ENCODE measurements around the gene HNF1A.

Gene HNF1A

DNA sequence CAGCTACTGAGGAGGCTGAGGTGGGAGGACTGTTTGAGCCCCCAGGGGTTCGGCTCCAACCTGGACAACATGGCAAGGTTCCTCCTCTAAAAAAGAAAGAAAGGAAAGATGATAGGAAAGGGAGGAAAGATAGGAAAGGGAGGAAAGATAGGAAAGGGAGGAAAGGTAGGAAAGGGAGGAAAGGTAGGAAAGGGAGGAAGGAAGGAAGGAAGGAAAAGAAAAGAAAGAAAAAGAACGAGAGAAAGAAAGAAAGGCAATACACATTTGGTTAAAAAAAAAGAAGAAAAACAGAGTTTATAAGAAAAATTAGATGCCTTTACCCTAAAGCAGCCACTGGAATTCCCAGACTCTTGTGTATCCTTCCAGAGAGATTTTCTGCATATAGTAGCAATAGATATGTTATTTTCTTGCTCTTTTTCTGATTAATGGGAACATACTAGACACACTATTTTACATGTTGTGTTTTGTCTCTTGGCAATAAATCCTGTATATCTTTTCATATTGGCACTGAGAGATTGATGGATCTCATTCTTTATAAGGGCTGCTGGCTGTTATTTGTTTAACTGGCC is 12.2 kb downstream of the HNF1A start:
- no peak for DNase-seq

- no peak for DNase-seq
These were observed 13.6 kb downstream of the HNF1A start for GRCh38 chr12:120991965-120992364.

DNA sequence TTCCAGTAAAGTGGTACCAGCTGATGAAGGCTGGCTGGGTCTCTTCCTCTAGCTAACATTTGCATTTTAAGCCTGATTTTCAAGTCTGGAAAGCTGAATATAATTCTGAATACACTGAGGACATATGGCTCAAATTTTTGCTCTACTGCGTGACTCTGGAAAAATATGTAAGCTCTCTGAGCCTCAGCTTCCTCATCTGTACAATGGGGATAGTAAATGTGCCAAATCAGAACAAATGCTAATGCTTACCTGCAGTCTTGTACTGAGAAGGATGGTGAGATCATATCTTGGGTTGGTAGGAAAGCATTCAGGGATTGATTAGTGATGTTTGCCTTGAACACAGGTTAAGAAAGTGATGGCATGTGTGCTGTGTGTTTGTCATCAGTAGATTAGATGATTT is 14.6 kb downstream of the HNF1A start:
- DNase-seq = no peak

DNA sequence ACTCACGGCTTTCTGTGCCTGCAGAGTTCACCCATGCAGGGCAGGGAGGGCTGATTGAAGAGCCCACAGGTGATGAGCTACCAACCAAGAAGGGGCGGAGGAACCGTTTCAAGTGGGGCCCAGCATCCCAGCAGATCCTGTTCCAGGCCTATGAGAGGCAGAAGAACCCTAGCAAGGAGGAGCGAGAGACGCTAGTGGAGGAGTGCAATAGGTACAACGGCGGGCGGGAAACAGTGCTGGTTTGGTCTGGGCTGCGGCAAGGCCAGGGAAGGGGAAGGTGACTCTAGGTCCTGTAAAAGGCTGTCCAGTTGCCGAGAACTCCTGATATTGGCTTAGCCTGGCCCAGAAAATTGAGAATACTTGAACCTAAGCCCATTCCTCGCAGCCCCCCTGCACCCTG is 15.2 kb downstream of the HNF1A start:
- DNase-seq = no peak

- no peak for DNase-seq
These were observed 15.7 kb downstream of the HNF1A start for GRCh38 chr12:120994059-120994458.

DNA sequence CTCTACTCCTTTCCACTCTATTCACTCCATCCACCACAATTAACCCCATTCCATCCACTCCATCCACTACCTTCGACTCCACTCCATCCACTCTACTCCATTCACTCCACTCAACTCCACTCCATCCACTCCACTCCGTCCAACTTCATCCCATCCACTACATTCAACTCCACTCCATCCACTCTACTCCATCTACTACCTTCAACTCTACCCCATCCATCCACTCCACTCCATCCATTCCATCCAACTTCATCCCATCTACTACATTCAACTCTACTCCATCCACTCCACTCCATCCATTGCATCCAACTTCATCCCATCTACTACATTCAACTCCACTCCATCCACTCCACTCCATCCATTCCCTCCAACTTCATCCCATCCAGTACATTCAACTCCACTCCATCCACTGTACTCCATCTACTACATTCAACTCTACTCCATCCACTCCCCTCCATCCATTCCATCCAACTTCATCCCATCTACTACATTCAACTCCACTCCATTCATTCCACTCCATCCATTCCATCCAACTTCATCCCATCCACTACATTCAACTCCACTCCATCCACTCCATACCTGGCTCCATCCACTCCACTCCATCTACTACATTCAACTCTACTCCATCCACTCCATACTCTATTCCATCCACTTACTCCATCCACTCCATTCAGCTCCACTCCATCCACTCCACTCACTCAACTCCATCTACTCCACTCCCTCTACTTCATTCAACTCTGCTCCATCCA is 16.4 kb downstream of the HNF1A start:
- DNase-seq = no peak

GRCh38 chr12:120996133-120996746 is 17.9 kb downstream of the HNF1A start:
- DNase-seq = no peak

- no peak for DNase-seq
These were observed 19.1 kb downstream of the HNF1A start for GRCh38 chr12:120997448-120997847.

- no peak for DNase-seq
These were observed 20.1 kb downstream of the HNF1A start for GRCh38 chr12:120998435-120998834.

DNA sequence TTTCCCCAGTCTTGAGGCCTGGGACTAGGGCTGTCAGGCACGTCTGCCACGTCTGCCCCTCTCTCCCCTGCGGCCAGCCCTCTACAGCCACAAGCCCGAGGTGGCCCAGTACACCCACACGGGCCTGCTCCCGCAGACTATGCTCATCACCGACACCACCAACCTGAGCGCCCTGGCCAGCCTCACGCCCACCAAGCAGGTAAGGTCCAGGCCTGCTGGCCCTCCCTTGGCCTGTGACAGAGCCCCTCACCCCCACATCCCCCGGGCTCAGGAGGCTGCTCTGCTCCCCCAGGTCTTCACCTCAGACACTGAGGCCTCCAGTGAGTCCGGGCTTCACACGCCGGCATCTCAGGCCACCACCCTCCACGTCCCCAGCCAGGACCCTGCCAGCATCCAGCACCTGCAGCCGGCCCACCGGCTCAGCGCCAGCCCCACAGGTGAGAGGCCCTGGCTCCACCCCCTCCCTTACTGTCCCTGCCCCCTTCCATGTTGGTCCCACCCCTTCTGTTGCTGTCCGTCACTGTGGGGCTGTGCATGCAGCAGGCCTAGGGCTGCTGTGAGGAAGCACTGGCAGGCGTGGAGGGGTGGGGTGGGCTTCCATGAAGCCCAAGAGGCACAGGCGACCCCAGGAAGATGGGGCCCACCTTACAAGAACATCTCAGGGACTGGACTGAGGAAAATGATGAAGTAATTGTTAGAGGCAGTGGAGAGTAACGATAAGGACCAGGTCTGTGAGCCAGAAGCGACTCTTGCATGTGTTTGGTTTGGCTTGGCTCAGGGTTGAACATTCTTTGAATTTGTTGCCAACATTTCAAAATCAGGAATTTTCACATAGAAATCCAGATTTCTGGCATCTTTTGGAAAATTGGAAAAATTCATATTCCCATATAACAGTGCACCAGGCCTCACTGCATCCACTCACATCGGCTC is 21.1 kb downstream of the HNF1A start:
- DNase-seq = no peak

DNA sequence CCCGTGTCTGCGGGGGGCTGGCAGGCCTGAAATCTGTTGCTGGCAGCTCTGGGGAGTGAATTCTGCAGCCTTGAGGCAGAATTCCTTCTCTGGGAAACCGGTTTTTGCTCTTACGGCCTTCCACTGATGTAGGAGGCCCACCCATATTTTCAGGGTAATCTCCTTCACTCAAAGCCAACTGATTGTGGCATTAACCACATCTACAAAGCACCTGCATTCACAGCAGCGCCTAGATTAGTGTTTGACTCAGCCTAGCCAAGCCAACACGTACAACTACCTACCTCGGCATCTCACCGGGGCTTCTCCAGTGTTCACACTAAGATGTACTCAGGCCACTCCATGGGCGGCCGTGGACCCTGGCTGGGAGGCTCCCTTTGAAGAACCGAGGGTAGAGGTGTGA is 22.2 kb downstream of the HNF1A start:
- no peak for DNase-seq

DNA sequence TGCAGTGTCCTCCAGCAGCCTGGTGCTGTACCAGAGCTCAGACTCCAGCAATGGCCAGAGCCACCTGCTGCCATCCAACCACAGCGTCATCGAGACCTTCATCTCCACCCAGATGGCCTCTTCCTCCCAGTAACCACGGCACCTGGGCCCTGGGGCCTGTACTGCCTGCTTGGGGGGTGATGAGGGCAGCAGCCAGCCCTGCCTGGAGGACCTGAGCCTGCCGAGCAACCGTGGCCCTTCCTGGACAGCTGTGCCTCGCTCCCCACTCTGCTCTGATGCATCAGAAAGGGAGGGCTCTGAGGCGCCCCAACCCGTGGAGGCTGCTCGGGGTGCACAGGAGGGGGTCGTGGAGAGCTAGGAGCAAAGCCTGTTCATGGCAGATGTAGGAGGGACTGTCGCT is 22.7 kb downstream of the HNF1A start:
- DNase-seq = no peak

DNA sequence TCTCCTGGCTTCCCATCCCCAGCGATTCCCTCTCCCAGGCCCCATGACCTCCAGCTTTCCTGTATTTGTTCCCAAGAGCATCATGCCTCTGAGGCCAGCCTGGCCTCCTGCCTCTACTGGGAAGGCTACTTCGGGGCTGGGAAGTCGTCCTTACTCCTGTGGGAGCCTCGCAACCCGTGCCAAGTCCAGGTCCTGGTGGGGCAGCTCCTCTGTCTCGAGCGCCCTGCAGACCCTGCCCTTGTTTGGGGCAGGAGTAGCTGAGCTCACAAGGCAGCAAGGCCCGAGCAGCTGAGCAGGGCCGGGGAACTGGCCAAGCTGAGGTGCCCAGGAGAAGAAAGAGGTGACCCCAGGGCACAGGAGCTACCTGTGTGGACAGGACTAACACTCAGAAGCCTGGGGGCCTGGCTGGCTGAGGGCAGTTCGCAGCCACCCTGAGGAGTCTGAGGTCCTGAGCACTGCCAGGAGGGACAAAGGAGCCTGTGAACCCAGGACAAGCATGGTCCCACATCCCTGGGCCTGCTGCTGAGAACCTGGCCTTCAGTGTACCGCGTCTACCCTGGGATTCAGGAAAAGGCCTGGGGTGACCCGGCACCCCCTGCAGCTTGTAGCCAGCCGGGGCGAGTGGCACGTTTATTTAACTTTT is 23.6 kb downstream of the HNF1A start:
- DNase-seq = no peak

DNA sequence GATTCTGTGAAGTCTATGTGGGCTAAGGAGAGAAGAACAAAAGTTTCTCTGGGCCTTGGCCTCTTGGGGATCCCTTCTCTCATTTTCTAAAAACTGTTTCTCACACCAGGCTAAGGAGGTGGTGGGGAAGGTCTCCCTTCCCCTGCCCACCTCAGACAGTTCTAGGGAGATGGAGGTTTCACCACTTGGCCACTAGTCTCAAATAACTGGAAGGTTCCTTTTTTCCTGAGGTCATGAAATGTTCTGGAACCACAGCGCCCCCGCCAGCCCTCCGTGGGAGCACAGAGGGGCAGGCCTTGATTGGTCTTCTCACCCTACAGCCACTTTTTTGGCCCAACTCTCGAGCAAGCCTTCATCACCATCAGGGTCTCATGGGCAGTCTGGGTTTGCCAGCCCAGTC is 25.3 kb downstream of the HNF1A start:
- DNase-seq = no peak

DNA sequence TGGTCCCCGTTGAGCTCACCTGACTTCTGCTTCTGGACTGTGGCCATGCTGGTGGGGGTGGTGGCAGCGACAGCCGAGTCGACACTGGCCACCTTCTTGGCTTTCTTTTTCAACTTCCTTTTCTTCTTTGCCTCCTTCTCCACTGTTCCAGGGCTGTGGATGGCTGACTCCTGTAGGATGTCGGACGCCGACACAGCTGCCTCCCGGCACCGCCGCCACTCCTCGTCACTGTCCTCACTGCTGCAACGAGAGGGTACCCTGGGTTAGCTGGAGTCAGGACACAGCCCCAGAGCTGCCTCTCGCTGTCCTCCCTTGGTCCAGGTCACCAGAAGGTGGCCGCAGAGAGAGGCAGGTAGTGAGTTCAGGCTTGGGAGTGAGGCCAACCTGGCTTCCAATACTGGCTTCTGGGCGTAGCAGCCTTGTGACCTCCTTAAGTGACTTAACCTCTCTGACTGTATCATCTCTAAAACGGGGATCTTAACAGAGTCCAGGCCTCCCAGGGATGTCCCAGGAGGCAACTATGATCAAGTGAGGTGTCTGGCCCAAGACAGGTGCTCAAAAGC is 26.0 kb downstream of the HNF1A start:
- no peak for DNase-seq

- peak; percentile 53 for DNase-seq
These were observed 27.0 kb downstream of the HNF1A start for GRCh38 chr12:121005346-121005815.

DNA sequence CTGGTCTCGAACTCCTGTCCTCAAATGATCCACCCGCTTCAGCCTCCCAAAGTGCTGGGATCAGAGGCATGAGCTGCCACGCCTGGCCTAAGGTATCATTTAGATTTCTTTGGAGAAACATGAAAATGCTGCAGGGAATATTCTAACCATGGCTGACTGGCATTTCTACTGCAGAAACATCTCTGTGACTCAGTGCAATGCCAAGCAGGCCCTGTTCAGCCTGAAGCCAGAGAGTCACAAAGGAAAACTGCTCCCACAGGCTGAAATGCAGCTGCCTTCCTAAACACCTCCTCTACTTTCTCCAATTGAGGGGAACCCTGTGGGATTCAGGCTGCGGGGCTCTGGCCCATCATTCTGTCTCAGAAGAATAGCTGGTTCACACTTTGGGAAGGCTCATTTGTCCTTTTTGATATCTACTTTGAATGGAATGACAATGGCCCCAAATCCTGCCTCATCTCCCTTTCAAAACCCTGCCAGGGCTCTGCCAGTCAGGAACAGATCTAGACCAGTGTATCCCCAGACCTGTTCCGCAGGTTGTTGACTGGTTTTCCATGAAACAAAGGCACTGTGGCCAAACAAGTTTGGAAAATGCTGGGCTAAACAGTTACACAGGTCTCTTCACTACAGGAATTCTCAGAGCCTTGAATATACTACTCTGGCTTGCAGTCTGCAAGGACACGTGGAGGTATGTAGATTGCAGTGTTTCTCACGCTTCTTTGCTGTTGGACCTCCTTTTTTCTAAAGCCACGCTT is 30.2 kb downstream of the HNF1A start:
- no peak for DNase-seq

DNA sequence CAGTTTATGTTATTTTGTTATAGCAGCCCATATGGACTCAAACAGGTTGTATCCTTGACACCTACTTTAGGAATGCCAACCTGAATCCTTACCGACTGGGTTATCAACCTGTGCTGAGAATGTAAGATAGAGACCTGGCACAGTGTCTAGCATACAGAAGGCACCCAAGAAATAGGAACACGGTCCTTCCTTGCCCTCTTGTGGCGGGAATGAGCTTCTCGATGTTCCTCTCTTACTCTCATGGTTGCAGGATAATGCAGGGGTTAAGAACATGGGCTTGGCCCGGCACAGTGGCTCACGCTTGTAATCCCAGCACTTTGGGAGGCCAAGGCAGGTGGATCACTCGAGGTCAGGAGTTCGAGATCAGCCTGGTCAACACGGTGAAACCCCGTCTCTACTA is 31.4 kb downstream of the HNF1A start:
- DNase-seq = peak; percentile 7

DNA sequence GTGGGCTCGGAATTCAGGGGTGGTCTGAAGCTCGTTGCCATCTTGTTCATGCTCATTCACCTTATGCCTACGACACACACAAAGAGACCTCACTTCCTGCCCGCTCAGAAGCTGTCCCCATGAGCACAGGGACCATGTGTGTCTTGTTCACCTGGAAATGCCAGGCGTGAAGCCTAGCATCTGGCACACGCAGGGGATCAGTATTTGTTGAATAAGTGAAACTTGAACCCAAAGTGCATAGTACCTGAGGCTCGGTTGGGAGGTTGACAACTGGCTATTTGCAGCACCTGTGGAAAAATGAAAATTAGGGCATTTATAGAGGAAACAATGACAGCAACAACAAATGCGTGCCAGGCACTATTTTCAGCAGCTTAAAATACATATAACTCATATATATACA is 32.5 kb downstream of the HNF1A start:
- no peak for DNase-seq

- DNase-seq = no peak
These were observed 33.5 kb downstream of the HNF1A start for GRCh38 chr12:121011820-121012219.

DNA sequence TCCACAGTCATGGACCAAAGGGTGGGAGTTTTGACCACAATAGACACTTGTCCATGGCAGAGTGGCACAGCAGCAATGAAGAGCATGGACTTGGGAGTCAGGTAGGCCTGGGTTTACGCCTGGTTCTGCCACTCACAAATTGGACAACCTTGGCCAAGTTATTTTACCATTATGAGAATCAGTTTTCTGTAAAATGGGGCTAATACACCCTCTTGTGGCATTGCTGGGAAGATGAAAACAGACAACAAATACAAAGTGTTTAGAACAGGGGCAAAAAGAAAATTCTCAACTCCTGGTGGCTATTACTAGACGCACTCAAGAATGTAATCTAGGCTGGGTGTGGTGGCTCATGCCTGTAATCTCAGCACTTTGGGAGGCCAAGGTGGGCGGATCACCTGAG is 35.4 kb downstream of the HNF1A start:
- DNase-seq = no peak
